HG03159 (cell line): ENCODE data around the gene ZNF829.

Experiments
- ATAC-seq: cut with Tn5 transposase; IDR thresholded peaks from one replicate; pipeline ENCODE4 v1.9.1; 2021; ENCODE audit warnings: mild to moderate bottlenecking, moderate library complexity; ENCODE audit not compliant: unreplicated experiment

The ZNF829 gene

GRCh38 chr19:36915992-36916830 lies at the start of gene ZNF829, which contains the start of gene ZNF568:
Gene ZNF829 (minus strand): TSS chr19:36916291. CDS start chr19:36915167, 1,124 bp downstream.
Gene ZNF568 (plus strand): TSS chr19:36916332. CDS start chr19:36922771, 6,439 bp downstream.
- ATAC-seq, result peak; percentile 94

- no peak for ATAC-seq
These were observed 47.2 kb upstream of the ZNF829 start for GRCh38 chr19:36963280-36963679.

- no peak for ATAC-seq
These were observed 46.3 kb upstream of the ZNF829 start for GRCh38 chr19:36962346-36962745.

- no peak for ATAC-seq
These were observed 34.4 kb upstream of the ZNF829 start for GRCh38 chr19:36950335-36951119.

GRCh38 chr19:36939153-36939552 lies 23.1 kb upstream of the ZNF829 start:
- ATAC-seq, result no peak

GRCh38 chr19:36931684-36932083 lies 15.6 kb upstream of the ZNF829 start:
- ATAC-seq, result no peak

- ATAC-seq, result no peak
These were observed 2.0 kb upstream of the ZNF829 start for GRCh38 chr19:36918090-36918489.

GRCh38 chr19:36916991-36917390 lies 900 bp upstream of the ZNF829 start:
- ATAC-seq, result no peak

- ATAC-seq, result no peak
These were observed 17.7 kb downstream of the ZNF829 start for GRCh38 chr19:36898422-36898821.

- no peak for ATAC-seq
These were observed 21.2 kb downstream of the ZNF829 start for GRCh38 chr19:36894849-36895383.

- ATAC-seq, result no peak
These were observed 24.2 kb downstream of the ZNF829 start for GRCh38 chr19:36891768-36892357.

GRCh38 chr19:36876993-36877938 lies 38.8 kb downstream of the ZNF829 start:
- no peak for ATAC-seq

- no peak for ATAC-seq
These were observed 64.2 kb downstream of the ZNF829 start for GRCh38 chr19:36851898-36852297.

GRCh38 chr19:36850559-36851442 lies 65.3 kb downstream of the ZNF829 start, which contains the start of gene ZNF345:
Gene ZNF345 (plus strand): TSS chr19:36850876. CDS start chr19:36876831, 25,955 bp downstream.
- ATAC-seq, result peak; percentile 88

- ATAC-seq, result peak; percentile 87
These were observed 66.2 kb downstream of the ZNF829 start for GRCh38 chr19:36849701-36850558.

GRCh38 chr19:36847968-36848367 lies 68.1 kb downstream of the ZNF829 start:
- no peak for ATAC-seq

- no peak for ATAC-seq
These were observed 77.2 kb downstream of the ZNF829 start for GRCh38 chr19:36838784-36839324.
